ENCODE data around the gene KLHL35. TPM values are rescaled to one million over a fixed set of nuclear protein-coding genes. Genes with fewer than 3 reads are reported as not detected.

The KLHL35 gene
- total RNA-seq, 6 donors from 2014 or later = 3.5 to 7.3 (median 4.3) TPM

DNA sequence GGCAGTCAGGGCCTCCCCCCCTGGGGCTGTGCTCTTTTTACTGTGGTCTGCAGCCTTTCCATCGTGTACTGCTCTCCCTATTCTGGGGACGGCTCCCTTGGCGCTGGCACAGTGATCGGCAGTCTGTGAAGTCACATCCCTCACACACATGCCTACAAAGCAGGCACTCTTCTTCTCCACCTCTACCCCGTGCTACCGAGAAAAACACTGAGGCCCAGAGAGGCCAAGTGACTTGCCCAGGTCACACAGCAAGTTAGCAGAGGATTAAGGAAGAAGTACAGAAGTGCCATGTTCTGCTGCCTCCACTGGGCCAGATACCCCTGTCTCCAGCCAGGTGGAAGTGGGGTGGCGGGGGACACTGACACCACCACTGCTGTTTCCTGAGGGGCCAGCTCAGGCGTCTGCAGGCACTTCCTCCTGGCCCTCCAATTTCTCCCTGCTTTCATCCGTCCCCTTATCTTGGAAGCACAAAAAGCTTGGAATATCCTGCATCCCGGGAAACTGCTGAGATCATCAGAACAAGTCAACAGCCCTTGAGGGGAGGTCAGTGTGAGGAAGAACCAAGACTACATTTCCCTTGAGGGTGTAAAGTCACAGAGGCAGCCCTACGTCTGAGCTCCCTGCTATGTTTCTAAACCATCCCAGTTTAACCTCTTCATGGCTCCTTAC, 30.2 kb upstream of the KLHL35 start:
- WGBS, 2 donors = 54 to 55% methylated on average over 11 of the region's 11 CpGs
- Histone ChIP-seq H3K9me3 (no peaks in the 10 kb centered on the region), H3K4me1 (peaks cover 15 to 26% (median 23%) of the 10 kb centered on the region in 4 donors), H3K4me3 (no peak overlapping the region), H3K27me3 (no peaks in the 10 kb centered on the region), H3K36me3 (no peaks in the 10 kb centered on the region), H3K27ac (no peak overlapping the region)
- ATAC-seq (ENCODE audit: low FRiP score in 2 of 2) (no peak), DNase-seq (no peak)
- TF ChIP-seq, protein P1, sequence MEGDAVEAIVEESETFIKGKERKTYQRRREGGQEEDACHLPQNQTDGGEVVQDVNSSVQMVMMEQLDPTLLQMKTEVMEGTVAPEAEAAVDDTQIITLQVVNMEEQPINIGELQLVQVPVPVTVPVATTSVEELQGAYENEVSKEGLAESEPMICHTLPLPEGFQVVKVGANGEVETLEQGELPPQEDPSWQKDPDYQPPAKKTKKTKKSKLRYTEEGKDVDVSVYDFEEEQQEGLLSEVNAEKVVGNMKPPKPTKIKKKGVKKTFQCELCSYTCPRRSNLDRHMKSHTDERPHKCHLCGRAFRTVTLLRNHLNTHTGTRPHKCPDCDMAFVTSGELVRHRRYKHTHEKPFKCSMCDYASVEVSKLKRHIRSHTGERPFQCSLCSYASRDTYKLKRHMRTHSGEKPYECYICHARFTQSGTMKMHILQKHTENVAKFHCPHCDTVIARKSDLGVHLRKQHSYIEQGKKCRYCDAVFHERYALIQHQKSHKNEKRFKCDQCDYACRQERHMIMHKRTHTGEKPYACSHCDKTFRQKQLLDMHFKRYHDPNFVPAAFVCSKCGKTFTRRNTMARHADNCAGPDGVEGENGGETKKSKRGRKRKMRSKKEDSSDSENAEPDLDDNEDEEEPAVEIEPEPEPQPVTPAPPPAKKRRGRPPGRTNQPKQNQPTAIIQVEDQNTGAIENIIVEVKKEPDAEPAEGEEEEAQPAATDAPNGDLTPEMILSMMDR (IDR thresholded peaks at IDR 0.05) = no peak

DNA sequence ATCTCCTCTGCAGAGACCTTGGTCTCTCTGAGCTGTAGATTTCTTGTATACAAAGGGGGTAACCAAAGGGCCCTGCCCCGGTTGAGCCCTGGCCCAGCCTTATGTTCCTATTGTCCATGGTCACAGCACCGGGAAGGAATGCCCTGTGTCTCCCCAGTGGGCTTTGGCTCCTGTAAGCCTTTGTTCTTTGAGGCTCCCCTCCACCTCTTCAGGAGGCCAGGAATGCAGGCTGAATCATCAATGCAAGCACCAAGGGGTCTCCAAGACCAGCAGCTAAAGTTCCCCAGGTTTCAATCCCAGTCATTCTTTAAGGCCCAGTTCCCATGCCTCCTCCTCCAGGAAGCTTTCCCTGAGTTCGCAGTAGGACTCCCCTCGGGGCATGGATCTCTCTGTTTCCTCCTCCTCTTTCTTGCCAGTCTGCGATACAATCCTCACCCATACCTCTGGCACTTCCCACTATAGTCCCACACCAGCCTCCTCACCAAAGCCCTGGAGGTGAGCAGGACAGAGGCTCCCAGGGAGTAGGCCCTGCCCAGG, 29.2 kb upstream of the KLHL35 start:
- TF ChIP-seq POLR2AphosphoS5 (IDR thresholded peaks at IDR 0.05) (no peak), POLR2A (IDR thresholded peaks at IDR 0.05) (no peak), EP300 (IDR thresholded peaks at IDR 0.05) (no peak)
- TF ChIP-seq, protein P1 (IDR thresholded peaks at IDR 0.05) = no peak
- Histone ChIP-seq H3K9me3 (no peaks in the 10 kb centered on the region), H3K36me3 (no peaks in the 10 kb centered on the region), H3K4me3 (no peak overlapping the region), H3K27ac (no peak overlapping the region), H3K4me1 (peaks cover 12 to 17% (median 17%) of the 10 kb centered on the region in 4 donors), H3K27me3 (no peaks in the 10 kb centered on the region)
- ATAC-seq (ENCODE audit: low FRiP score in 2 of 2) (no peak), DNase-seq (no peak)
- WGBS, 2 donors = 75 to 94% methylated on average over 4 to 5 of the region's 5 CpGs

DNA sequence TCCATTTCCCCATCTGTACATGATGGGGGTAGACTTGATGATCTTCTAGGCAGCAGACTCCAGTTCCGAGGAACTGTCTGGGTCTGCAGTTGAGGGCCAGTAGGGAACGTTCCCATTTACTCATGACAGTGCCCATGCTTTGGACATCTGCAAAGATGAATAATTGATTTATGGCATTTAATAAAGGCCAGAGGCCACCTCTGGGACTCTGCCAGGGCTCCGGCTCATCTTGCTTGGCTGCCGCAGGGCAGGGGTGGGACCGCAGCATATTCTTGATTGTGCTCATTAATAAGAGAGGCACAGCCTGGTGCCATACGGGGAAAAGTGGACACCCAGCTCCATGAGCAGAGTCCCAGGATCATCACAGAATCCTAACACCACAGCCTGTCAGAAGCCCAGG, 28.1 kb upstream of the KLHL35 start:
- no peak for ATAC-seq (ENCODE audit: low FRiP score in 2 of 2)
- TF ChIP-seq, protein P1 (IDR thresholded peaks at IDR 0.05) = no peak
- TF ChIP-seq POLR2A (IDR thresholded peaks at IDR 0.05) = no peak
- TF ChIP-seq POLR2AphosphoS5 (IDR thresholded peaks at IDR 0.05) = no peak
- TF ChIP-seq EP300 (IDR thresholded peaks at IDR 0.05) = no peak
- no peak overlapping the region for H3K4me3 ChIP-seq
- no peaks in the 10 kb centered on the region for H3K27me3 ChIP-seq
- no peak for DNase-seq
- no peak overlapping the region for H3K27ac ChIP-seq
- 95 to 97% methylated on average over 5 to 6 of the region's 6 CpGs for WGBS, 2 donors
- H3K9me3 ChIP-seq = no peaks in the 10 kb centered on the region
- no peaks in the 10 kb centered on the region for H3K36me3 ChIP-seq
- peaks cover 5 to 16% (median 7%) of the 10 kb centered on the region in 4 donors for H3K4me1 ChIP-seq

DNA sequence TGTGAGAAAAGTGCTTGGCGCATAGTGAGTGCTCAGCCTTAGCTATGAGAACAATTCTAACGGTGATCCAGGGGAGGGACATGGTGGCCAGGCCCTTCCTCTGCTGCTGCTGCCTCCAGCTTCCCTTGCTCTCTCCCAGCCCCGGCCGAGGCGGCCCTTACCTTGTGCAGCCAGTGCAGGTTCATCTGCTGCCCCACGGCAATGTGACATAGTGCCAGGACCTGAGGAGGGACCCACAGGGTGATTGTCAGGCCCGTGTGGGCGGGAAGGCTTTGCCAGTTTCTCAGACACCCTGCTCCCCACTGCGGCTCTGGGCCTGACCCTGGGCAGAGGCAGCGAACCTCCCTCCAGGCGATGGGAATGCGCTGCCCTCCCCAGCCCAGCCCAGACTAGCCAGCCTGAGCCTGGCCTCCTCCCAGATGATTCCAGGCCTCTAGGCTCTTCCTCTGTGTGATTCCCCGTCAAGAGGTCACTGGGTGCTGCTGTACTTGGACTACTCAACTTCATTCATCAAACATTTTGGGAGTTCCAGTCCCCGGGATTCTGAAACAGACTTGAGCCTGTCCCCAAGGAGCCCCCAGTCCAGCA, 23.7 kb upstream of the KLHL35 start:
- Histone ChIP-seq H3K27me3 (no peaks in the 10 kb centered on the region), H3K36me3 (no peaks in the 10 kb centered on the region), H3K4me3 (no peak overlapping the region), H3K9me3 (no peaks in the 10 kb centered on the region), H3K27ac (no peak overlapping the region), H3K4me1 (peaks cover 0 to 7% (median 1%) of the 10 kb centered on the region in 4 donors)
- TF ChIP-seq POLR2A (IDR thresholded peaks at IDR 0.05) = no peak
- no peak for TF ChIP-seq POLR2AphosphoS5 (IDR thresholded peaks at IDR 0.05)
- TF ChIP-seq, protein P1 (IDR thresholded peaks at IDR 0.05) = no peak
- TF ChIP-seq EP300 (IDR thresholded peaks at IDR 0.05) = no peak
- 87 to 92% methylated on average over 8 to 14 of the region's 14 CpGs for WGBS, 2 donors
- DNase-seq = peak in 1 of 2 donors; percentile 59
- no peak for ATAC-seq (ENCODE audit: low FRiP score in 2 of 2)
